ENCODE measurements around the gene C2CD2.

DNA sequence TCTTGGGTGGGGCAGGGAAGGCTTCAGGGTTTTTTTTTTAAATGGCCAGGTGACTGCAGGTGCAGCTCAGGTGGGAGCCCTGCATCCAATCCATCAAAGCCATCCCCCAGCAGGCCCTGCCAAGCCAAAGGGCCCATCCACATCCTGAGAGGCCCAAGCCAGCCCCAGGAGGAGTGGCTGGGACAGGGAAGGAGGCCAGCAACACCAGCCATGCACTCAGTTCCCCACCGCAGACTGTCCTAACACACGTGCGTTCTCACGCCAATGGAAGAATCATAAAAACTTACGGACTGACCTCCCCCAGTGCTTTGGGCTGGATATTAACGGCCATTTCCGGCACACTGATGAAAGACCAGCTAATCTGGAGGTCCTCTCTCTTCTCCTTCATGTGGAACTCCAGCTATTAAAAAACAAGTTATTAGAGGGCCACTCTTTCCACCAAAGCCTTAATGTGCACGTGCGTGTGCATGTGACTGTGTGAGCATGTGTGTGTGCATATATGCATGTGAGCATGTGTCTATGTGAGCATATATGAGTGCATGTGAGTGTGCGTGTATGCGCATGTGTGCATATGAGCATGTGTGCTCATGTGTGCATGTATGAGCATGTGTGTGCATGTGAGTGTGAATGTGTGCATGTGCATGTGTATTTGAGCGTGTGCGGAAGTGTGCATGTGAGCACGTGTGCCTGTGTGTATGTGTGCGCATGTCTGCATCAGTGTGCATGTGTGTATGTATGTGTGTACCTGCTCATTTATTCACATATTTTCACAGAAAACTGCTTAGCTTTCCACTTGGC is 35.1 kb downstream of the C2CD2 start:
- TF ChIP-seq, protein P1, sequence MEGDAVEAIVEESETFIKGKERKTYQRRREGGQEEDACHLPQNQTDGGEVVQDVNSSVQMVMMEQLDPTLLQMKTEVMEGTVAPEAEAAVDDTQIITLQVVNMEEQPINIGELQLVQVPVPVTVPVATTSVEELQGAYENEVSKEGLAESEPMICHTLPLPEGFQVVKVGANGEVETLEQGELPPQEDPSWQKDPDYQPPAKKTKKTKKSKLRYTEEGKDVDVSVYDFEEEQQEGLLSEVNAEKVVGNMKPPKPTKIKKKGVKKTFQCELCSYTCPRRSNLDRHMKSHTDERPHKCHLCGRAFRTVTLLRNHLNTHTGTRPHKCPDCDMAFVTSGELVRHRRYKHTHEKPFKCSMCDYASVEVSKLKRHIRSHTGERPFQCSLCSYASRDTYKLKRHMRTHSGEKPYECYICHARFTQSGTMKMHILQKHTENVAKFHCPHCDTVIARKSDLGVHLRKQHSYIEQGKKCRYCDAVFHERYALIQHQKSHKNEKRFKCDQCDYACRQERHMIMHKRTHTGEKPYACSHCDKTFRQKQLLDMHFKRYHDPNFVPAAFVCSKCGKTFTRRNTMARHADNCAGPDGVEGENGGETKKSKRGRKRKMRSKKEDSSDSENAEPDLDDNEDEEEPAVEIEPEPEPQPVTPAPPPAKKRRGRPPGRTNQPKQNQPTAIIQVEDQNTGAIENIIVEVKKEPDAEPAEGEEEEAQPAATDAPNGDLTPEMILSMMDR (conservative IDR thresholded peaks at IDR 0.05; ENCODE audit: low read length) = no peak
- no peak for TF ChIP-seq EZH2phosphoT487 (IDR thresholded peaks at IDR 0.05; ENCODE audit: borderline replicate concordance, low read depth, low read length)
